Measurements from ENCODE around the gene ELMO3.

The ELMO3 gene

DNA sequence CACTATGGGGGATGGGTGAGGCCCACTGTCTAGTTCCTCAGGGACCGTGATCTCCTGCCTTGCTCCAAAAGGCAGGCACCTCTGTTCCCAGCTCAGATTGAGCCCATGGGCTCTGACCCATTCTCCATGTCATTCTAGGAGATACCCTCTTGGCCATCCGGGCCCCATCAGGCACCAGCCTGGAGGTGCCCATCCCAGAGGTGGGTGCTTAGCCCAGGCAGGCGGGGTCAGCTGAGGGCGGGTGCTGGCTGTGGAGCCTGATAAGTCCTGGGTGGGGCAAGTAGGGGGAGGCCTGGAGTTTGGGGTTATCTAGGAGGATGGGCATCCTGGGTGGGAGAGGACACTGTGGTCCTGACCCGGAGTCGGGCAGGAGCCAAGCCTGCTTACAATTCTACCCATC is 4.7 kb upstream of the ELMO3 start:
- ATAC-seq = no peak
- TF ChIP-seq GLIS3 (CRISPR knock-in tag; IDR thresholded peaks at IDR 0.05) (no peak), ZNF8 (CRISPR knock-in tag; IDR thresholded peaks at IDR 0.05) (no peak), ISL1 (CRISPR knock-in tag; IDR thresholded peaks at IDR 0.05) (no peak), ZFP30 (CRISPR knock-in tag; IDR thresholded peaks at IDR 0.05) (no peak), TOX (CRISPR knock-in tag; IDR thresholded peaks at IDR 0.05; ENCODE audit: borderline replicate concordance) (no peak), TCF4 (CRISPR knock-in tag; IDR thresholded peaks at IDR 0.05; ENCODE audit: borderline replicate concordance) (no peak), BACH2 (CRISPR knock-in tag; IDR thresholded peaks at IDR 0.05; ENCODE audit: borderline replicate concordance) (no peak), ESRRG (CRISPR knock-in tag; IDR thresholded peaks at IDR 0.05) (no peak), ARNTL (CRISPR knock-in tag; IDR thresholded peaks at IDR 0.05; ENCODE audit: borderline replicate concordance, low read depth) (no peak), ZC3H10 (CRISPR knock-in tag; IDR thresholded peaks at IDR 0.05) (no peak), RARB (CRISPR knock-in tag; IDR thresholded peaks at IDR 0.05) (no peak), POU6F1 (CRISPR knock-in tag; IDR thresholded peaks at IDR 0.05; ENCODE audit: borderline replicate concordance, low read depth) (no peak), ZFP3 (CRISPR knock-in tag; IDR thresholded peaks at IDR 0.05) (no peak)
- TF ChIP-seq, protein P1, sequence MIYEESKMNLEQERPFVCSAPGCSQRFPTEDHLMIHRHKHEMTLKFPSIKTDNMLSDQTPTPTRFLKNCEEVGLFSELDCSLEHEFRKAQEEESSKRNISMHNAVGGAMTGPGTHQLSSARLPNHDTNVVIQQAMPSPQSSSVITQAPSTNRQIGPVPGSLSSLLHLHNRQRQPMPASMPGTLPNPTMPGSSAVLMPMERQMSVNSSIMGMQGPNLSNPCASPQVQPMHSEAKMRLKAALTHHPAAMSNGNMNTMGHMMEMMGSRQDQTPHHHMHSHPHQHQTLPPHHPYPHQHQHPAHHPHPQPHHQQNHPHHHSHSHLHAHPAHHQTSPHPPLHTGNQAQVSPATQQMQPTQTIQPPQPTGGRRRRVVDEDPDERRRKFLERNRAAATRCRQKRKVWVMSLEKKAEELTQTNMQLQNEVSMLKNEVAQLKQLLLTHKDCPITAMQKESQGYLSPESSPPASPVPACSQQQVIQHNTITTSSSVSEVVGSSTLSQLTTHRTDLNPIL (CRISPR knock-in tag; IDR thresholded peaks at IDR 0.05; ENCODE audit: low read depth) = no peak

DNA sequence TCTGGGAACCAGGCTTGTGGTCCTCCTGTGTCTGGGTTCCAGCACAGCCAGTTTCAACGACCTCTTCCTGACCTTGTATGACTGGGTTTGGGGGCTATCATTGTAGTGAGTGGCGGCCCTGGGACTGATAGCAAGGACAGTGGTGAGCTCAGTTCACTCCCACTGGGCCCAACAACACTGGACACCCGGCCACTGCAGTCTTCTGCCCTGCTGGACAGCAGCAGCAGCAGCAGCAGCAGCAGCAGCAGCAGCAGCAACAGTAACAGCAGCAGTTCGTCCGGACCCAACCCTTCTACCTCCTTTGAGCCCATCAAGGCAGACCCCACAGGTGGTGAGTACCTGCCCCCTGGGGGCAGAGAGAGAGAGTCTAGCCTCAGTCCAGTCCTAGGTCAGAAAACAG is 3.3 kb upstream of the ELMO3 start:
- TF ChIP-seq CSDC2 (CRISPR knock-in tag; IDR thresholded peaks at IDR 0.05) (no peak), TOX (CRISPR knock-in tag; IDR thresholded peaks at IDR 0.05; ENCODE audit: borderline replicate concordance) (no peak), ZNF8 (CRISPR knock-in tag; IDR thresholded peaks at IDR 0.05) (no peak), ARNTL (CRISPR knock-in tag; IDR thresholded peaks at IDR 0.05; ENCODE audit: borderline replicate concordance, low read depth) (no peak), SNAI2 (CRISPR knock-in tag; IDR thresholded peaks at IDR 0.05) (no peak), ZFP3 (CRISPR knock-in tag; IDR thresholded peaks at IDR 0.05) (no peak), OSR1 (CRISPR knock-in tag; IDR thresholded peaks at IDR 0.05) (no peak), ZNF70 (CRISPR knock-in tag; IDR thresholded peaks at IDR 0.05) (no peak), GLIS3 (CRISPR knock-in tag; IDR thresholded peaks at IDR 0.05) (no peak), PATZ1 (CRISPR knock-in tag; IDR thresholded peaks at IDR 0.05; ENCODE audit: borderline replicate concordance) (no peak), PPARA (CRISPR knock-in tag; IDR thresholded peaks at IDR 0.05; ENCODE audit: borderline replicate concordance) (no peak), RARB (CRISPR knock-in tag; IDR thresholded peaks at IDR 0.05) (no peak), POU6F1 (CRISPR knock-in tag; IDR thresholded peaks at IDR 0.05; ENCODE audit: borderline replicate concordance, low read depth) (no peak)
- TF ChIP-seq, protein P2, sequence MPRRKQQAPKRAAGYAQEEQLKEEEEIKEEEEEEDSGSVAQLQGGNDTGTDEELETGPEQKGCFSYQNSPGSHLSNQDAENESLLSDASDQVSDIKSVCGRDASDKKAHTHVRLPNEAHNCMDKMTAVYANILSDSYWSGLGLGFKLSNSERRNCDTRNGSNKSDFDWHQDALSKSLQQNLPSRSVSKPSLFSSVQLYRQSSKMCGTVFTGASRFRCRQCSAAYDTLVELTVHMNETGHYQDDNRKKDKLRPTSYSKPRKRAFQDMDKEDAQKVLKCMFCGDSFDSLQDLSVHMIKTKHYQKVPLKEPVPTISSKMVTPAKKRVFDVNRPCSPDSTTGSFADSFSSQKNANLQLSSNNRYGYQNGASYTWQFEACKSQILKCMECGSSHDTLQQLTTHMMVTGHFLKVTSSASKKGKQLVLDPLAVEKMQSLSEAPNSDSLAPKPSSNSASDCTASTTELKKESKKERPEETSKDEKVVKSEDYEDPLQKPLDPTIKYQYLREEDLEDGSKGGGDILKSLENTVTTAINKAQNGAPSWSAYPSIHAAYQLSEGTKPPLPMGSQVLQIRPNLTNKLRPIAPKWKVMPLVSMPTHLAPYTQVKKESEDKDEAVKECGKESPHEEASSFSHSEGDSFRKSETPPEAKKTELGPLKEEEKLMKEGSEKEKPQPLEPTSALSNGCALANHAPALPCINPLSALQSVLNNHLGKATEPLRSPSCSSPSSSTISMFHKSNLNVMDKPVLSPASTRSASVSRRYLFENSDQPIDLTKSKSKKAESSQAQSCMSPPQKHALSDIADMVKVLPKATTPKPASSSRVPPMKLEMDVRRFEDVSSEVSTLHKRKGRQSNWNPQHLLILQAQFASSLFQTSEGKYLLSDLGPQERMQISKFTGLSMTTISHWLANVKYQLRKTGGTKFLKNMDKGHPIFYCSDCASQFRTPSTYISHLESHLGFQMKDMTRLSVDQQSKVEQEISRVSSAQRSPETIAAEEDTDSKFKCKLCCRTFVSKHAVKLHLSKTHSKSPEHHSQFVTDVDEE (CRISPR knock-in tag; IDR thresholded peaks at IDR 0.05) = no peak
- TF ChIP-seq, protein P1 (CRISPR knock-in tag; IDR thresholded peaks at IDR 0.05; ENCODE audit: low read depth) = no peak
- TF ChIP-seq, protein P3, sequence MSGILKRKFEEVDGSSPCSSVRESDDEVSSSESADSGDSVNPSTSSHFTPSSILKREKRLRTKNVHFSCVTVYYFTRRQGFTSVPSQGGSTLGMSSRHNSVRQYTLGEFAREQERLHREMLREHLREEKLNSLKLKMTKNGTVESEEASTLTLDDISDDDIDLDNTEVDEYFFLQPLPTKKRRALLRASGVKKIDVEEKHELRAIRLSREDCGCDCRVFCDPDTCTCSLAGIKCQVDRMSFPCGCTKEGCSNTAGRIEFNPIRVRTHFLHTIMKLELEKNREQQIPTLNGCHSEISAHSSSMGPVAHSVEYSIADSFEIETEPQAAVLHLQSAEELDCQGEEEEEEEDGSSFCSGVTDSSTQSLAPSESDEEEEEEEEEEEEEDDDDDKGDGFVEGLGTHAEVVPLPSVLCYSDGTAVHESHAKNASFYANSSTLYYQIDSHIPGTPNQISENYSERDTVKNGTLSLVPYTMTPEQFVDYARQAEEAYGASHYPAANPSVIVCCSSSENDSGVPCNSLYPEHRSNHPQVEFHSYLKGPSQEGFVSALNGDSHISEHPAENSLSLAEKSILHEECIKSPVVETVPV (CRISPR knock-in tag; IDR thresholded peaks at IDR 0.05) = no peak
- ATAC-seq = no peak

All from SK-N-SH treated with all-trans-retinoic acid at 6 μM for 48 hours (cell line).